C4-2B (cell line): ENCODE measurements around the gene ZBTB7A.

Experiments used
- ZFX ChIP-seq: fragments of 450-650 bp; IDR thresholded peaks from 2 replicates; pipeline ENCODE4 v1.6.1; 2017
- TF ChIP-seq, protein P1 (sequence below): fragments of 450-650 bp; conservative IDR thresholded peaks from 2 replicates; pipeline ENCODE4 v1.5.1; 2017; ENCODE audit warnings: mild to moderate bottlenecking

DNA sequence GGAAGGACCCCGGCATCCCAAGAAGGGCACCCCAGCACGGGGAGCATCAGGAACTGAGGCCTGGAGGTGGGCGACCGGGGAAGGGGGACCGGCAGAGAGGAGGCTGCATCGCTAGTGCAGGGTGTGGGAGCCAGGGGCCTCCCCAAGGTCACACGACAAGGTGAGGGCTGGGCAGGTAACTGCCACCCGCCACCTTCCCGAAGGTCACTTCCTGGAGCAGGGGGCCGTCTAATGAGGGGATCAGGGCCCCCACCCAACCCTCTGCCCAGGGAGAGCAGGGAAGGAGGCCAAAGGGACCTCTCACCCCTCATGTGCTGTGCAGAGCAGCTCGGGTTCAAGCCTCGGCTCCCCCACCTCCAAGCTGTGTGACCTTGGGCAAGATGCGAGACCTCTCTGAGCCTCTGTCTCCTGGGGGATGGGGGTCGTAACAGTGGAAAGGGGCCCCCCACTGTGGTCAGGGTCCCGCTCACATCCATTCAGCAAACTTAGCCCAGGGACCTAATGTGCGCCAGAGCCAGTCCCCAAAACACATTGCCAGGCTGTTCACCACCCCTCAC, 6.0 kb downstream of the ZBTB7A start:
- TF ChIP-seq, protein P1, sequence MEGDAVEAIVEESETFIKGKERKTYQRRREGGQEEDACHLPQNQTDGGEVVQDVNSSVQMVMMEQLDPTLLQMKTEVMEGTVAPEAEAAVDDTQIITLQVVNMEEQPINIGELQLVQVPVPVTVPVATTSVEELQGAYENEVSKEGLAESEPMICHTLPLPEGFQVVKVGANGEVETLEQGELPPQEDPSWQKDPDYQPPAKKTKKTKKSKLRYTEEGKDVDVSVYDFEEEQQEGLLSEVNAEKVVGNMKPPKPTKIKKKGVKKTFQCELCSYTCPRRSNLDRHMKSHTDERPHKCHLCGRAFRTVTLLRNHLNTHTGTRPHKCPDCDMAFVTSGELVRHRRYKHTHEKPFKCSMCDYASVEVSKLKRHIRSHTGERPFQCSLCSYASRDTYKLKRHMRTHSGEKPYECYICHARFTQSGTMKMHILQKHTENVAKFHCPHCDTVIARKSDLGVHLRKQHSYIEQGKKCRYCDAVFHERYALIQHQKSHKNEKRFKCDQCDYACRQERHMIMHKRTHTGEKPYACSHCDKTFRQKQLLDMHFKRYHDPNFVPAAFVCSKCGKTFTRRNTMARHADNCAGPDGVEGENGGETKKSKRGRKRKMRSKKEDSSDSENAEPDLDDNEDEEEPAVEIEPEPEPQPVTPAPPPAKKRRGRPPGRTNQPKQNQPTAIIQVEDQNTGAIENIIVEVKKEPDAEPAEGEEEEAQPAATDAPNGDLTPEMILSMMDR = no peak
- no peak for TF ChIP-seq ZFX
